Nephron (organoid): ENCODE results near the gene JAZF1.

Experiments used
- H3K27ac Mint-ChIP-seq, 3 experiments: 2 replicates each; pipeline ENCODE4 v1.8.0; 2020; ENCODE audit warnings: mixed read lengths in 3 of 3, mild to moderate bottlenecking in 2 of 3, moderate library complexity in 1 of 3
- H3K27me3 Mint-ChIP-seq: 2 replicates; pipeline ENCODE4 v1.8.0; 2021; ENCODE audit warnings: low read depth, mild to moderate bottlenecking, moderate library complexity, mixed read lengths
- H3K36me3 Mint-ChIP-seq: 2 replicates; pipeline ENCODE4 v1.8.0; 2020; ENCODE audit warnings: low read depth, mixed read lengths
- H3K4me1 Mint-ChIP-seq: 2 replicates; pipeline ENCODE4 v1.8.0; 2020; ENCODE audit warnings: mixed read lengths
- H3K4me3 Mint-ChIP-seq, 3 experiments: 2 replicates each; pipeline ENCODE4 v1.8.0; 2020; ENCODE audit warnings: mild to moderate bottlenecking in 3 of 3, mixed read lengths in 3 of 3, moderate library complexity in 2 of 3
- H3K9me3 Mint-ChIP-seq: 2 replicates; pipeline ENCODE4 v1.8.0; 2020; ENCODE audit warnings: mixed read lengths
- CTCF ChIP-seq, 3 experiments: fragments of 200-600 bp; sonication (generic); IDR thresholded peaks; one replicate each; pipeline ENCODE4 v1.5.0; 2021; ENCODE audit warnings: antibody characterized with exemption in 3 of 3; ENCODE audit not compliant: unreplicated experiment in 3 of 3

The JAZF1 gene

GRCh38 chr7:27955596-27955995, 225.0 kb downstream of the JAZF1 start:
- Mint-ChIP-seq H3K4me3 (no peak overlapping the region), H3K4me1 (peaks cover 45% of the 10 kb centered on the region), H3K27me3 (peaks cover 4% of the 10 kb centered on the region), H3K27ac (peak overlapping the region in 1 of 3 experiments; percentile 37), H3K36me3 (no peaks in the 10 kb centered on the region), H3K9me3 (no peaks in the 10 kb centered on the region)
- TF ChIP-seq CTCF (IDR thresholded peaks at IDR 0.05; ENCODE audit: unreplicated experiment in 3 of 3) = no peak

GRCh38 chr7:27955011-27955410, 225.6 kb downstream of the JAZF1 start:
- Mint-ChIP-seq H3K4me3 (no peak overlapping the region), H3K9me3 (no peaks in the 10 kb centered on the region)

GRCh38 chr7:27953777-27954176, 226.8 kb downstream of the JAZF1 start:
- peaks cover 6% of the 10 kb centered on the region for H3K27me3 Mint-ChIP-seq
- no peaks in the 10 kb centered on the region for H3K9me3 Mint-ChIP-seq
- H3K27ac Mint-ChIP-seq = peak overlapping the region; percentile 37 to 95 (median 37)
- H3K36me3 Mint-ChIP-seq = no peaks in the 10 kb centered on the region
- no peak for TF ChIP-seq CTCF (IDR thresholded peaks at IDR 0.05; ENCODE audit: unreplicated experiment in 3 of 3)
- H3K4me1 Mint-ChIP-seq = peaks cover 54% of the 10 kb centered on the region
- no peak overlapping the region for H3K4me3 Mint-ChIP-seq

More at GRCh38 chr7:27955011-27955410, 225.6 kb downstream of the JAZF1 start:
- no peaks in the 10 kb centered on the region for H3K36me3 Mint-ChIP-seq
- no peaks in the 10 kb centered on the region for H3K27me3 Mint-ChIP-seq
- H3K4me1 Mint-ChIP-seq = peaks cover 43% of the 10 kb centered on the region
- no peak for TF ChIP-seq CTCF (IDR thresholded peaks at IDR 0.05; ENCODE audit: unreplicated experiment in 3 of 3)
- H3K27ac Mint-ChIP-seq = peak overlapping the region in 2 of 3 experiments; percentile 37 to 53

GRCh38 chr7:27953361-27953760, 227.2 kb downstream of the JAZF1 start:
- peaks cover 6% of the 10 kb centered on the region for H3K27me3 Mint-ChIP-seq
- no peak overlapping the region for H3K4me3 Mint-ChIP-seq
- H3K27ac Mint-ChIP-seq = peak overlapping the region; percentile 37 to 95 (median 37)
- TF ChIP-seq CTCF (IDR thresholded peaks at IDR 0.05; ENCODE audit: unreplicated experiment in 3 of 3) = no peak
- H3K9me3 Mint-ChIP-seq = no peaks in the 10 kb centered on the region
- H3K36me3 Mint-ChIP-seq = no peaks in the 10 kb centered on the region
- peaks cover 58% of the 10 kb centered on the region for H3K4me1 Mint-ChIP-seq

- TF ChIP-seq CTCF (IDR thresholded peaks at IDR 0.05; ENCODE audit: unreplicated experiment in 3 of 3) = no peak
- H3K27me3 Mint-ChIP-seq = peaks cover 6% of the 10 kb centered on the region
- peak overlapping the region in 1 of 3 experiments; percentile 3 for H3K4me3 Mint-ChIP-seq
- H3K27ac Mint-ChIP-seq = peak overlapping the region; percentile 16 to 95 (median 88)
- no peaks in the 10 kb centered on the region for H3K36me3 Mint-ChIP-seq
- H3K9me3 Mint-ChIP-seq = no peaks in the 10 kb centered on the region
- peaks cover 61% of the 10 kb centered on the region for H3K4me1 Mint-ChIP-seq
Measured at GRCh38 chr7:27952456-27953285, 227.9 kb downstream of the JAZF1 start.

GRCh38 chr7:27950123-27950522, 230.5 kb downstream of the JAZF1 start:
- Mint-ChIP-seq H3K36me3 (no peaks in the 10 kb centered on the region), H3K27me3 (peaks cover 6% of the 10 kb centered on the region), H3K9me3 (no peaks in the 10 kb centered on the region), H3K4me1 (peaks cover 77% of the 10 kb centered on the region), H3K4me3 (peak overlapping the region in 1 of 3 experiments; percentile 18), H3K27ac (peak overlapping the region in 1 of 3 experiments; percentile 30)
- no peak for TF ChIP-seq CTCF (IDR thresholded peaks at IDR 0.05; ENCODE audit: unreplicated experiment in 3 of 3)
